A549 (cell line): ENCODE measurements around the gene KRT5.

Experiments used
- CBX8 ChIP-seq: fragments of 200-600 bp; sonication (generic); IDR thresholded peaks from 2 replicates; pipeline ENCODE4 v1.6.1; 2016
- CTCF ChIP-seq: fragments of >200 bp; sonication (Bioruptor Twin); formaldehyde crosslinking; IDR thresholded peaks from 3 replicates; pipeline ENCODE4 v1.5.1; 2016
- E2F6 ChIP-seq: IDR thresholded peaks from 2 replicates; pipeline ENCODE4 v1.6.1; 2012; ENCODE audit warnings: low read depth, borderline replicate concordance
- EP300 ChIP-seq, 2 experiments: fragments of >200 bp; sonication (Bioruptor Twin); formaldehyde crosslinking; IDR thresholded peaks; 2 replicates in 1 of 2; 3 replicates in 1 of 2; pipeline ENCODE4 v1.6.1; 2016 to 2017
- HOXA7 ChIP-seq: fragments of 250-450 bp; sonication (Bioruptor Pico); IDR thresholded peaks from 2 replicates; pipeline ENCODE4 v1.5.0; 2020; ENCODE audit warnings: mild to moderate bottlenecking, moderate library complexity
- JUNB ChIP-seq: fragments of >200 bp; sonication (Bioruptor Twin); formaldehyde crosslinking; IDR thresholded peaks from 2 replicates; pipeline ENCODE4 v1.6.1; 2016
- MAFK ChIP-seq: fragments of 450-650 bp; IDR thresholded peaks from 2 replicates; pipeline ENCODE4 v1.6.1; 2014; ENCODE audit not compliant: partially characterized antibody
- MAX ChIP-seq: IDR thresholded peaks from 2 replicates; pipeline ENCODE4 v1.6.1; 2012
- POLR2A ChIP-seq: IDR thresholded peaks from 2 replicates; pipeline ENCODE4 v1.6.1; 2012; ENCODE audit warnings: mild to moderate bottlenecking, low read length
- RAD21 ChIP-seq, 2 experiments: fragments of >200 bp in 1 of 2; sonication (Bioruptor Twin) in 1 of 2; formaldehyde crosslinking in 1 of 2; IDR thresholded peaks in 1 of 2; conservative IDR thresholded peaks in 1 of 2; 2 replicates in 1 of 2; 3 replicates in 1 of 2; pipeline ENCODE4 v1.6.1; 2012 to 2018; ENCODE audit warnings: inconsistent platforms in 1 of 2
- RARB ChIP-seq: fragments of 250-450 bp; sonication (Bioruptor Pico); IDR thresholded peaks from 2 replicates; pipeline ENCODE4 v1.8.0; 2021; ENCODE audit warnings: mild to moderate bottlenecking, moderate library complexity
- RCOR1 ChIP-seq: fragments of 150-350 bp; IDR thresholded peaks from 2 replicates; pipeline ENCODE4 v1.6.1; 2014; ENCODE audit warnings: antibody characterized with exemption, low read length, low read depth
- RFX5 ChIP-seq: fragments of 450-650 bp; IDR thresholded peaks from 2 replicates; pipeline ENCODE4 v1.7.1; 2014; ENCODE audit warnings: antibody characterized with exemption, mild to moderate bottlenecking, moderate library complexity

- TF ChIP-seq RCOR1 (no peak), MAX (no peak), POLR2A (no peak), CTCF (peak; percentile 65), EP300 (IDR thresholded peaks at IDR 0.05) (no peak), MAFK (no peak), RFX5 (no peak), JUNB (no peak), HOXA7 (CRISPR knock-in tag) (no peak), E2F6 (no peak), RAD21 (conservative IDR thresholded peaks at IDR 0.05 in 1 of 2, IDR thresholded peaks at IDR 0.05 in 1 of 2) (peak; percentile 56 to 65), CBX8 (no peak), RARB (no peak)
Measured at GRCh38 chr12:52506858-52507715, 13.1 kb downstream of the KRT5 start.
